Measurements from ENCODE around the gene PHLDB2. TPM values are rescaled to one million over a fixed set of nuclear protein-coding genes. Genes with fewer than 3 reads are reported as not detected.

Gene PHLDB2
- total and polyA plus RNA-seq, 2 of the 13 experiments (the other 11 are each of a cell fraction or from before 2014, with no cell fraction given) = 8.4 to 23.6 TPM

DNA sequence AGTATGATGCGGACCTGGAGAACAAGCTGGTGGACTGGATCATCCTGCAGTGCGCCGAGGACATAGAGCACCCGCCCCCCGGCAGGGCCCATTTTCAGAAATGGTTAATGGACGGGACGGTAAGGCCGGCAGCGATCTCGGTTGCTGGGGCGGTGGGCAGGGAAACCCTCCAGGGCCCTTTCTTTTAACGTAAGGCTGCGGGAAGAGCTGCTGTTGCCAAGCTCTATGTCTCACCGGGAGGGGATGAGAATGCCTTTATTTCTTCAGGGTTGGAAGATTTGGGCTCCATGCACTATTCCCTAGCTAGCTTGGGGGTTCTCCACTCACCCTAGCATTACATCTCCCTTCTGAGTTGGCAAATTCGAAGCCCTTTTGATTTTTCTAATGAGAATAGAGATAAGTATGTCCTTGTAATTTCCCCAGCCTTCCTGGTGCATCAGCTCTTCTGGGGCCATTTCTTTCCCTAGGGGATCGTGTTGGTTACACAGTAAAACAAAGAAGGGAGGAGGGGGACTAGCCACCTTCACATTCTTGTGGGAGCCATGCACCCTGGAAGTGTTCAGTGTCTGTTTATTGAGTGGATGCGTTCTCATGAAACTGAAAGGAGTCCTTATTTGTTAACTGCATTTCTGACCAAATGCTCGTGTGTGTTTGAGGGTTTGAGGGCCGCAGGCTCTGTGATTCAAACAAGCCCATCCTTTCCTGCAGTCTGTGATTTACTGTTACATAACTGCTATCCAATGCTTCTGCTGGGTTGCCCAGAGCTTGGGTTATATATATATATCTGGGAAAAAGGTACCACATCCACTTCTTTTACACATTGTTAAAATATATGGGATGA, 140.6 kb downstream of the PHLDB2 start:
- intact Hi-C loops (cut with micrococcal nuclease; ENCODE audit: unreplicated experiment) (no loop called here), in situ Hi-C loops (cut with HindIII; ENCODE audit: extremely low pct_ligation_motif_present, low pct_unique_long_range_greater_than_20kb) (no loop called here)
- CTCF ChIA-PET (ENCODE audit: low intra/inter-chr PET ratio, low total read pairs) = no interaction called here
- H3K4me2 ChIP-seq (ENCODE audit: low read depth, low read length) = peak overlapping the region; percentile 89
- H2AFZ ChIP-seq (ENCODE audit: low read length) = peak overlapping the region; percentile 56
- H3K27me3 ChIP-seq (ENCODE audit: control insufficient read depth in 1 of 2, insufficient read depth in 2 of 2, low read length in 2 of 2) = peaks cover 5 to 23% of the 10 kb centered on the region in 2 experiments
- H3K79me2 ChIP-seq (ENCODE audit: insufficient read depth, low read length) = no peaks in the 10 kb centered on the region
- FAIRE-seq (no peak), ATAC-seq (peak; percentile 13; the same call in 2 of the 3 replicates), DNase-seq (ENCODE audit: low spot score) (no peak)
- no TSS peak for BruUV-seq (replicated peaks)
- H3K27ac ChIP-seq (ENCODE audit: extremely low read length, insufficient read depth, low read length) = no peak overlapping the region
- H3K4me3 ChIP-seq (replicated peaks in 1 of 3; ENCODE audit: insufficient read depth in 1 of 3, low read depth in 2 of 3, low read length in 3 of 3) = peak overlapping the region; percentile 37 to 68 (median 51)
- WGBS (ENCODE audit: low lambda C conversion rate) = 5% methylated on average over 11 of the region's 19 CpGs
- H3K4me1 ChIP-seq (ENCODE audit: insufficient read depth, low read length) = peaks cover 23% of the 10 kb centered on the region
- no peaks in the 10 kb centered on the region for H4K20me1 ChIP-seq (ENCODE audit: insufficient read depth, low read length)
- no peak overlapping the region for H3K9ac ChIP-seq (ENCODE audit: insufficient read depth, low read depth, low read length)
- H3K36me3 ChIP-seq (replicated peaks in 1 of 2; ENCODE audit: control insufficient read depth in 1 of 2, insufficient read depth in 2 of 2, low read length in 2 of 2) = no peaks in the 10 kb centered on the region
- H3K9me3 ChIP-seq (ENCODE audit: low read length) = no peaks in the 10 kb centered on the region
- POLR2A ChIA-PET = interaction anchor here (1.3 to 2.0 kb wide), 2 partner anchors 14 to 21 kb away, joined by 5 to 11 read pairs; partner anchors contain the start of gene ABHD10
- TF ChIP-seq SMARCE1 (IDR thresholded peaks at IDR 0.05; ENCODE audit: borderline replicate concordance) (no peak), ZNF256 (CRISPR knock-in tag; conservative IDR thresholded peaks at IDR 0.05) (no peak), SMYD3 (CRISPR knock-in tag; IDR thresholded peaks at IDR 0.05) (no peak), ZNF180 (CRISPR knock-in tag; IDR thresholded peaks at IDR 0.05; ENCODE audit: borderline replicate concordance, low read depth) (no peak), POGK (CRISPR knock-in tag; conservative IDR thresholded peaks at IDR 0.05) (0 out of 2 replicates have a peak, but pooled peaks have one; percentile 2), NR2C2 (CRISPR knock-in tag; IDR thresholded peaks at IDR 0.05; ENCODE audit: borderline replicate concordance) (no peak), ZNF777 (CRISPR knock-in tag; IDR thresholded peaks at IDR 0.05) (peak; percentile 51), MBNL3 (CRISPR knock-in tag; conservative IDR thresholded peaks at IDR 0.05) (no peak), CREB1 (IDR thresholded peaks at IDR 0.05) (no peak), CREB1 (CRISPR knock-in tag; IDR thresholded peaks at IDR 0.05) (no peak), ELF4 (CRISPR knock-in tag; IDR thresholded peaks at IDR 0.05; ENCODE audit: borderline replicate concordance) (no peak), PRDM4 (CRISPR knock-in tag; IDR thresholded peaks at IDR 0.05; ENCODE audit: borderline replicate concordance) (no peak), RBM22 (optimal IDR thresholded peaks at IDR 0.05; ENCODE audit: low read length) (no peak), ZNF441 (CRISPR knock-in tag; IDR thresholded peaks at IDR 0.05; ENCODE audit: borderline replicate concordance) (no peak), PPARG (CRISPR knock-in tag; conservative IDR thresholded peaks at IDR 0.05) (no peak), ZNF660 (CRISPR knock-in tag; IDR thresholded peaks at IDR 0.05; ENCODE audit: borderline replicate concordance, low read depth) (no peak)
- TF ChIP-seq, protein P1, sequence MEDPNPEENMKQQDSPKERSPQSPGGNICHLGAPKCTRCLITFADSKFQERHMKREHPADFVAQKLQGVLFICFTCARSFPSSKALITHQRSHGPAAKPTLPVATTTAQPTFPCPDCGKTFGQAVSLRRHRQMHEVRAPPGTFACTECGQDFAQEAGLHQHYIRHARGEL (CRISPR knock-in tag; IDR thresholded peaks at IDR 0.05) = no peak
- TF ChIP-seq, protein P2, sequence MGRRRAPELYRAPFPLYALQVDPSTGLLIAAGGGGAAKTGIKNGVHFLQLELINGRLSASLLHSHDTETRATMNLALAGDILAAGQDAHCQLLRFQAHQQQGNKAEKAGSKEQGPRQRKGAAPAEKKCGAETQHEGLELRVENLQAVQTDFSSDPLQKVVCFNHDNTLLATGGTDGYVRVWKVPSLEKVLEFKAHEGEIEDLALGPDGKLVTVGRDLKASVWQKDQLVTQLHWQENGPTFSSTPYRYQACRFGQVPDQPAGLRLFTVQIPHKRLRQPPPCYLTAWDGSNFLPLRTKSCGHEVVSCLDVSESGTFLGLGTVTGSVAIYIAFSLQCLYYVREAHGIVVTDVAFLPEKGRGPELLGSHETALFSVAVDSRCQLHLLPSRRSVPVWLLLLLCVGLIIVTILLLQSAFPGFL (CRISPR knock-in tag; IDR thresholded peaks at IDR 0.05) = no peak
